ENCODE data around the gene MAD1L1.

DNA sequence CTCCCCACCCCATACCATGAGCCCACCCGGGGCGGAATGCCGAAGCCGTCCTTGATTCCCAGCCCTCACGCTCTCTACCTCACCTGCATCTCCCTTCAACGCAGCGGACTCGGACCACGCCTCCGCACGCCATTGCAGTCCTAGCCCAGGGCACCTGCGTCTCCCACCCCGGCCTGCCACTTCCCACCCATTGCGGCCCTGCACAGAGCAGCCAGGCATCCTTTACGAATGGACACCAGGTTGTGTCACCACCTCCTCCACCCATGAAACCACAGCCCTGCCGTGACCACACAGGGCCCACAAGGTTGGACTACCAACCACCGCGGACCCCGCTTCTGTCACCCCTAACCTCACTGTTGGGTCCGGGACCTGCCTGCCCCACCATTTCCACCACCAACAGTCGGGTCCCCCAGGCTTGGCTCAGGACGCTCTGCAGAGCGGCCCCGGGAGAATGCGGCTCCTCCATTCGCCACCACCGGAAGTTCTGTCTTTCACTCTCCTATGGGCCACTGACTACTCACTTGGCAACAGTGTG lies 232.5 kb downstream of the MAD1L1 start:
- TF ChIP-seq, protein P1, sequence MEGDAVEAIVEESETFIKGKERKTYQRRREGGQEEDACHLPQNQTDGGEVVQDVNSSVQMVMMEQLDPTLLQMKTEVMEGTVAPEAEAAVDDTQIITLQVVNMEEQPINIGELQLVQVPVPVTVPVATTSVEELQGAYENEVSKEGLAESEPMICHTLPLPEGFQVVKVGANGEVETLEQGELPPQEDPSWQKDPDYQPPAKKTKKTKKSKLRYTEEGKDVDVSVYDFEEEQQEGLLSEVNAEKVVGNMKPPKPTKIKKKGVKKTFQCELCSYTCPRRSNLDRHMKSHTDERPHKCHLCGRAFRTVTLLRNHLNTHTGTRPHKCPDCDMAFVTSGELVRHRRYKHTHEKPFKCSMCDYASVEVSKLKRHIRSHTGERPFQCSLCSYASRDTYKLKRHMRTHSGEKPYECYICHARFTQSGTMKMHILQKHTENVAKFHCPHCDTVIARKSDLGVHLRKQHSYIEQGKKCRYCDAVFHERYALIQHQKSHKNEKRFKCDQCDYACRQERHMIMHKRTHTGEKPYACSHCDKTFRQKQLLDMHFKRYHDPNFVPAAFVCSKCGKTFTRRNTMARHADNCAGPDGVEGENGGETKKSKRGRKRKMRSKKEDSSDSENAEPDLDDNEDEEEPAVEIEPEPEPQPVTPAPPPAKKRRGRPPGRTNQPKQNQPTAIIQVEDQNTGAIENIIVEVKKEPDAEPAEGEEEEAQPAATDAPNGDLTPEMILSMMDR (IDR thresholded peaks at IDR 0.05; ENCODE audit: borderline replicate concordance, extremely low read depth, low read length, poor library complexity, severe bottlenecking) = no peak
- TF ChIP-seq EZH2 (IDR thresholded peaks at IDR 0.05; ENCODE audit: borderline replicate concordance, low read depth, low read length, severe bottlenecking) = no peak

Data from DND-41 (cell line).